NCI-H1048 (cell line): ENCODE measurements around the gene RPUSD4.

Experiments
- DNase-seq: peaks from one replicate; lab custom pipeline; 2025; lab: John Stamatoyannopoulos, UW

The RPUSD4 gene

GRCh38 chr11:126212089-126212660, 725 bp upstream of the RPUSD4 start:
- DNase-seq, result no peak

GRCh38 chr11:126210871-126211235, 597 bp downstream of the RPUSD4 start:
- DNase-seq, result no peak

- DNase-seq, result no peak
Observed at GRCh38 chr11:126207896-126208295, 3.6 kb downstream of the RPUSD4 start.

GRCh38 chr11:126205359-126205758, 6.1 kb downstream of the RPUSD4 start:
- no peak for DNase-seq

- DNase-seq, result no peak
Observed at GRCh38 chr11:126202646-126203359, 8.6 kb downstream of the RPUSD4 start.

- DNase-seq, result no peak
Observed at GRCh38 chr11:126198648-126199047, 12.8 kb downstream of the RPUSD4 start.

GRCh38 chr11:126197277-126197939, 14.0 kb downstream of the RPUSD4 start:
- no peak for DNase-seq

- DNase-seq, result no peak
Observed at GRCh38 chr11:126195119-126195518, 16.3 kb downstream of the RPUSD4 start.

GRCh38 chr11:126194121-126194543, 17.3 kb downstream of the RPUSD4 start:
- DNase-seq, result no peak

- no peak for DNase-seq
Observed at GRCh38 chr11:126193038-126193478, 18.4 kb downstream of the RPUSD4 start.

GRCh38 chr11:126192361-126192760, 19.1 kb downstream of the RPUSD4 start:
- no peak for DNase-seq

- DNase-seq, result no peak
Observed at GRCh38 chr11:126191379-126192073, 19.9 kb downstream of the RPUSD4 start.

GRCh38 chr11:126190792-126191191, 20.7 kb downstream of the RPUSD4 start:
- DNase-seq, result no peak

- DNase-seq, result no peak
Observed at GRCh38 chr11:126189109-126189929, 22.1 kb downstream of the RPUSD4 start.

- no peak for DNase-seq
Observed at GRCh38 chr11:126188332-126189108, 22.9 kb downstream of the RPUSD4 start.

GRCh38 chr11:126186708-126187529, 24.5 kb downstream of the RPUSD4 start:
- DNase-seq, result no peak

GRCh38 chr11:126186025-126186698, 25.3 kb downstream of the RPUSD4 start:
- no peak for DNase-seq

- DNase-seq, result no peak
Observed at GRCh38 chr11:126185259-126186024, 26.0 kb downstream of the RPUSD4 start.
